GM23338 (cell line): ENCODE results near the gene POLR2L. TPM values are rescaled to one million over a fixed set of nuclear protein-coding genes. Genes with fewer than 3 reads are reported as not detected.

Experiments used
- ATAC-seq: fragments of 200-7000 bp; cut with Tn5 transposase; 3 replicates; pipeline ENCODE4 v1.9.1; 2020
- DNase-seq: peaks from one replicate; pipeline ENCODE4 v3.0.0-alpha.2; 2015; ENCODE audit warnings: low spot score
- H2AFZ ChIP-seq: fragments of 200-600 bp; sonication (generic); 2 replicates; pipeline ENCODE4 v1.8.0; 2016; ENCODE audit warnings: antibody characterized with exemption, mild to moderate bottlenecking, moderate library complexity
- H3F3A ChIP-seq: fragments of 200-600 bp; sonication (generic); replicated peaks from 2 replicates; pipeline ENCODE4 v1.8.0; 2017; ENCODE audit warnings: antibody characterized with exemption, mixed run types, low read depth
- H3K27ac ChIP-seq: fragments of 200-600 bp; sonication (generic); 2 replicates; pipeline ENCODE4 v1.6.1; 2016; ENCODE audit warnings: low read depth
- H3K27me3 ChIP-seq: fragments of 200-600 bp; sonication (generic); 2 replicates; pipeline ENCODE4 v1.8.0; 2016; ENCODE audit warnings: mild to moderate bottlenecking, mixed run types, moderate library complexity; ENCODE audit not compliant: insufficient read depth
- H3K36me3 ChIP-seq: fragments of 200-600 bp; sonication (generic); 2 replicates; pipeline ENCODE4 v1.8.0; 2016; ENCODE audit warnings: mild to moderate bottlenecking; ENCODE audit not compliant: insufficient read depth
- H3K4me1 ChIP-seq: fragments of 200-600 bp; sonication (generic); 2 replicates; pipeline ENCODE4 v1.8.0; 2016; ENCODE audit warnings: mild to moderate bottlenecking, moderate library complexity; ENCODE audit not compliant: insufficient read depth
- H3K4me2 ChIP-seq: fragments of 200-600 bp; sonication (generic); 2 replicates; pipeline ENCODE4 v1.7.1; 2017; ENCODE audit warnings: mixed run types
- H3K4me3 ChIP-seq: fragments of 200-600 bp; sonication (generic); 2 replicates; pipeline ENCODE4 v1.6.1; 2016; ENCODE audit warnings: mixed run types
- H3K79me2 ChIP-seq: fragments of 200-600 bp; sonication (generic); replicated peaks from 2 replicates; pipeline ENCODE4 v1.8.0; 2017; ENCODE audit warnings: mild to moderate bottlenecking; ENCODE audit not compliant: insufficient read depth
- H3K9me2 ChIP-seq: fragments of 200-600 bp; sonication (generic); 2 replicates; pipeline ENCODE4 v1.8.0; 2017; ENCODE audit not compliant: insufficient read depth
- H4K20me1 ChIP-seq: fragments of 200-600 bp; sonication (generic); replicated peaks from 2 replicates; pipeline ENCODE4 v1.8.0; 2017; ENCODE audit warnings: mild to moderate bottlenecking; ENCODE audit not compliant: insufficient read depth
- H3K27ac Mint-ChIP-seq: 2 replicates; pipeline ENCODE4 v1.8.0; 2020; ENCODE audit warnings: inconsistent platforms, mild to moderate bottlenecking, moderate library complexity, mixed read lengths
- H3K27me3 Mint-ChIP-seq: 3 replicates; pipeline ENCODE4 v1.8.0; 2022; ENCODE audit warnings: low read depth, mild to moderate bottlenecking, moderate library complexity, mixed read lengths, inconsistent platforms; ENCODE audit not compliant: insufficient read depth, poor library complexity
- H3K36me3 Mint-ChIP-seq: 3 replicates; pipeline ENCODE4 v1.8.0; 2021; ENCODE audit warnings: low read depth, mild to moderate bottlenecking, inconsistent platforms, moderate library complexity, mixed read lengths
- H3K4me1 Mint-ChIP-seq: 3 replicates; pipeline ENCODE4 v1.8.0; 2020; ENCODE audit warnings: mild to moderate bottlenecking, inconsistent platforms, mixed read lengths
- H3K4me3 Mint-ChIP-seq: 3 replicates; pipeline ENCODE4 v1.8.0; 2021; ENCODE audit warnings: moderate library complexity, mild to moderate bottlenecking, inconsistent platforms, mixed read lengths
- H3K9me3 Mint-ChIP-seq: 3 replicates; pipeline ENCODE4 v1.8.0; 2020; ENCODE audit warnings: moderate library complexity, mild to moderate bottlenecking, inconsistent platforms, mixed read lengths
- EZH2 ChIP-seq: fragments of 200-600 bp; sonication (generic); IDR thresholded peaks from one replicate; pipeline ENCODE4 v1.8.0; 2017; ENCODE audit warnings: antibody characterized with exemption, mild to moderate bottlenecking, low read depth; ENCODE audit not compliant: unreplicated experiment
- EZH2phosphoT487 ChIP-seq: fragments of 200-600 bp; sonication (generic); IDR thresholded peaks from one replicate; pipeline ENCODE4 v1.8.1; 2018; ENCODE audit warnings: antibody characterized with exemption; ENCODE audit not compliant: unreplicated experiment
- NANOG ChIP-seq: IDR thresholded peaks from 2 replicates; pipeline ENCODE4 v1.6.1; 2016; ENCODE audit warnings: antibody characterized with exemption, borderline replicate concordance
- POLR2AphosphoS5 ChIP-seq: IDR thresholded peaks from 2 replicates; pipeline ENCODE4 v1.6.1; 2016; ENCODE audit warnings: antibody characterized with exemption, low read depth
- ZNF114 ChIP-seq: fragments of 250-450 bp; sonication (Bioruptor Pico); IDR thresholded peaks from 2 replicates; pipeline ENCODE4 v1.5.0; 2020; ENCODE audit warnings: mild to moderate bottlenecking, moderate library complexity
- polyA plus RNA-seq: library from polyadenylated mRNA; unstranded; fragments of >200 nt; fragmentation: Nextera tagmentation; extraction: Ambion mirVana; gene quantifications from 2 replicates; pipeline ENCODE4 v1.2.1, GENCODE V29; 2016
- total RNA-seq: library from RNA; depleted of rRNA; stranded (reverse); fragments of >200 nt; shearing (Covaris generic); gene quantifications from 2 replicates; pipeline ENCODE4 v1.2.3, GENCODE V29; 2014
- TF ChIP-seq, protein P1 (sequence below): IDR thresholded peaks from one replicate; pipeline ENCODE4 v1.6.1; 2018; ENCODE audit warnings: antibody characterized with exemption; ENCODE audit not compliant: unreplicated experiment
- TF ChIP-seq, protein P2 (sequence below): IDR thresholded peaks from 2 replicates; pipeline ENCODE4 v1.6.1; 2016; ENCODE audit warnings: antibody characterized with exemption
- TF ChIP-seq, protein P3 (sequence below), 2 experiments: fragments of 200-600 bp in 1 of 2; sonication (generic) in 1 of 2; conservative IDR thresholded peaks; 2 replicates each; pipeline versions ENCODE4 v1.5.1 to v1.6.1; 2016 to 2017; ENCODE audit warnings: antibody characterized with exemption in 2 of 2, low read depth in 2 of 2, mild to moderate bottlenecking in 2 of 2, moderate library complexity in 1 of 2

The POLR2L gene
- total and polyA plus RNA-seq, 2 experiments from 2014 or later: 32.2 to 369 TPM

DNA sequence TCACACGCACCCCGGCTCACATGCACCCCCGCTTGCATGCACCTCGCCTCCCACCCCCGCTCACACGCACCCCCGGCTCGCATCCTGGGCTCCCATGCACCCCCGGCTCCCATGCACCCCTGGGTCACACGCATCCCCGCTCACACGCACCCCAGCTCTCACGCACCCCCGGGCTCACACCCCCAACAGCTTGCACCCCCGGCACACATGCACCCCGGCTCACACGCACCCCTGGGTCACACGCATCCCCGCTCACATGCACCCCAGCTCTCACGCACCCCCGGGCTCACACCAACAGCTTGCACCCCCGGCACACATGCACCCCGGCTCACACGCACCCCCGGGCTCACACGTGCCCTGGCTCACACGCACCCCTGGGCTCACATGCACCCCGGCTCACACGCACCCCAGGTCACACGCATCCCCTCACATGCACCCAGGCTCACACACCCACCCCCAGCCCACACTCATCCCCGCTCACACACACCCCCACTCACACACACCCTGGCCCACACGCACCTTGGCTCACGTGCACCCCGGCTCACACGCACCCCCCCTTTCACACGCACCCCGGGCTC is 16.5 kb upstream of the POLR2L start (continued):
- TF ChIP-seq, protein P1, sequence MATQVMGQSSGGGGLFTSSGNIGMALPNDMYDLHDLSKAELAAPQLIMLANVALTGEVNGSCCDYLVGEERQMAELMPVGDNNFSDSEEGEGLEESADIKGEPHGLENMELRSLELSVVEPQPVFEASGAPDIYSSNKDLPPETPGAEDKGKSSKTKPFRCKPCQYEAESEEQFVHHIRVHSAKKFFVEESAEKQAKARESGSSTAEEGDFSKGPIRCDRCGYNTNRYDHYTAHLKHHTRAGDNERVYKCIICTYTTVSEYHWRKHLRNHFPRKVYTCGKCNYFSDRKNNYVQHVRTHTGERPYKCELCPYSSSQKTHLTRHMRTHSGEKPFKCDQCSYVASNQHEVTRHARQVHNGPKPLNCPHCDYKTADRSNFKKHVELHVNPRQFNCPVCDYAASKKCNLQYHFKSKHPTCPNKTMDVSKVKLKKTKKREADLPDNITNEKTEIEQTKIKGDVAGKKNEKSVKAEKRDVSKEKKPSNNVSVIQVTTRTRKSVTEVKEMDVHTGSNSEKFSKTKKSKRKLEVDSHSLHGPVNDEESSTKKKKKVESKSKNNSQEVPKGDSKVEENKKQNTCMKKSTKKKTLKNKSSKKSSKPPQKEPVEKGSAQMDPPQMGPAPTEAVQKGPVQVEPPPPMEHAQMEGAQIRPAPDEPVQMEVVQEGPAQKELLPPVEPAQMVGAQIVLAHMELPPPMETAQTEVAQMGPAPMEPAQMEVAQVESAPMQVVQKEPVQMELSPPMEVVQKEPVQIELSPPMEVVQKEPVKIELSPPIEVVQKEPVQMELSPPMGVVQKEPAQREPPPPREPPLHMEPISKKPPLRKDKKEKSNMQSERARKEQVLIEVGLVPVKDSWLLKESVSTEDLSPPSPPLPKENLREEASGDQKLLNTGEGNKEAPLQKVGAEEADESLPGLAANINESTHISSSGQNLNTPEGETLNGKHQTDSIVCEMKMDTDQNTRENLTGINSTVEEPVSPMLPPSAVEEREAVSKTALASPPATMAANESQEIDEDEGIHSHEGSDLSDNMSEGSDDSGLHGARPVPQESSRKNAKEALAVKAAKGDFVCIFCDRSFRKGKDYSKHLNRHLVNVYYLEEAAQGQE: no peak

DNA sequence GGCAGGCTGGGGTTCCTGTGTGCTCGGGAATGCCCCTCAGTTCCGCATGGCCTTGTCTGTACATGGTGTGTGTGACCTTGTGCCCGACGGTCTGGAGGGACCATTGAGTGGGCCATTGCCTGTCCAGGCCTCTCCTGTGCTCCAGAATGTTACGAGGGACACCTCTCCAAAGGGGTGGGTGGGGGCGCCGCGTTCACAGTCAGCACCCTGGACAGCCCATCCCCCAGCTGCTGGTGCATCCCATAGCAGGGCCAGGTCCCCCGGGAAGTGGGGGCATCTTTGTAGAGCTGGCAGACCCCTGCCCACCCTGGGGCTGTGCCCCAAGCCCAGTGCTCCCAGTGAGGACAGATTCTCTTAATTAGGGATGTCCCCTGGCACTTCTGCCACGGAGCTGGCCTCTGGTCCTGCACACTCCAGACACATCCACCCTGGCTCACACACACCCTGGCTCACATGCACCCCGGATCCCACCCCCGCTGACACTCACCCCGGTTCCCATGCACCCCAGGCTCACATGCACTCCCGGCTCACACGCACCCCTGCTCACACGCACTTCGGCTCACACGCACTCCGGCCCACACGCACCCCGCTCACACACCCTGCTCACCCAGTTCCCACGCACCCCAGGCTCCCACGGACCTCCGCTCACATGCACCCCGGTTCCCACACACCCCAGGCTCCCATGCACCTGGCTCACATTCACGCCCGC is 15.9 kb upstream of the POLR2L start:
- no peaks in the 10 kb centered on the region for H3K27me3 ChIP-seq
- no peak overlapping the region for H3K4me3 ChIP-seq
- H3K27ac ChIP-seq: no peak overlapping the region
- Mint-ChIP-seq H3K27ac (no peak overlapping the region), H3K4me1 (peaks cover 32% of the 10 kb centered on the region), H3K36me3 (peaks cover 3% of the 10 kb centered on the region; the same call in 1 of the 3 replicates), H3K4me3 (no peak overlapping the region; the same call in 2 of the 3 replicates), H3K27me3 (peaks cover 23% of the 10 kb centered on the region), H3K9me3 (no peaks in the 10 kb centered on the region; the same call in 2 of the 3 replicates)
- peaks cover 7% of the 10 kb centered on the region for H3F3A ChIP-seq
- ATAC-seq (no peak), DNase-seq (no peak)
- peaks cover 24% of the 10 kb centered on the region; the same call in 1 of the 2 replicates for H3K4me1 ChIP-seq
- H4K20me1 ChIP-seq: peaks cover 24% of the 10 kb centered on the region
- no peaks in the 10 kb centered on the region for H3K79me2 ChIP-seq
- H2AFZ ChIP-seq: no peak overlapping the region
- no peak overlapping the region for H3K4me2 ChIP-seq
- no peaks in the 10 kb centered on the region for H3K9me2 ChIP-seq
- no peaks in the 10 kb centered on the region for H3K36me3 ChIP-seq
- TF ChIP-seq EZH2 (no peak), POLR2AphosphoS5 (no peak), NANOG (no peak), EZH2phosphoT487 (no peak), ZNF114 (CRISPR knock-in tag) (no peak)
- TF ChIP-seq, protein P1: peak; percentile 60
- TF ChIP-seq, protein P2, sequence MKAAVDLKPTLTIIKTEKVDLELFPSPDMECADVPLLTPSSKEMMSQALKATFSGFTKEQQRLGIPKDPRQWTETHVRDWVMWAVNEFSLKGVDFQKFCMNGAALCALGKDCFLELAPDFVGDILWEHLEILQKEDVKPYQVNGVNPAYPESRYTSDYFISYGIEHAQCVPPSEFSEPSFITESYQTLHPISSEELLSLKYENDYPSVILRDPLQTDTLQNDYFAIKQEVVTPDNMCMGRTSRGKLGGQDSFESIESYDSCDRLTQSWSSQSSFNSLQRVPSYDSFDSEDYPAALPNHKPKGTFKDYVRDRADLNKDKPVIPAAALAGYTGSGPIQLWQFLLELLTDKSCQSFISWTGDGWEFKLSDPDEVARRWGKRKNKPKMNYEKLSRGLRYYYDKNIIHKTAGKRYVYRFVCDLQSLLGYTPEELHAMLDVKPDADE: no peak
- TF ChIP-seq, protein P3, sequence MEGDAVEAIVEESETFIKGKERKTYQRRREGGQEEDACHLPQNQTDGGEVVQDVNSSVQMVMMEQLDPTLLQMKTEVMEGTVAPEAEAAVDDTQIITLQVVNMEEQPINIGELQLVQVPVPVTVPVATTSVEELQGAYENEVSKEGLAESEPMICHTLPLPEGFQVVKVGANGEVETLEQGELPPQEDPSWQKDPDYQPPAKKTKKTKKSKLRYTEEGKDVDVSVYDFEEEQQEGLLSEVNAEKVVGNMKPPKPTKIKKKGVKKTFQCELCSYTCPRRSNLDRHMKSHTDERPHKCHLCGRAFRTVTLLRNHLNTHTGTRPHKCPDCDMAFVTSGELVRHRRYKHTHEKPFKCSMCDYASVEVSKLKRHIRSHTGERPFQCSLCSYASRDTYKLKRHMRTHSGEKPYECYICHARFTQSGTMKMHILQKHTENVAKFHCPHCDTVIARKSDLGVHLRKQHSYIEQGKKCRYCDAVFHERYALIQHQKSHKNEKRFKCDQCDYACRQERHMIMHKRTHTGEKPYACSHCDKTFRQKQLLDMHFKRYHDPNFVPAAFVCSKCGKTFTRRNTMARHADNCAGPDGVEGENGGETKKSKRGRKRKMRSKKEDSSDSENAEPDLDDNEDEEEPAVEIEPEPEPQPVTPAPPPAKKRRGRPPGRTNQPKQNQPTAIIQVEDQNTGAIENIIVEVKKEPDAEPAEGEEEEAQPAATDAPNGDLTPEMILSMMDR (conservative IDR thresholded peaks at IDR 0.05; ENCODE audit: low read depth in 2 of 2): no peak
